Transverse colon (tissue), 4 donors: ENCODE results near the gene CDKAL1. TPM values are rescaled to one million over a fixed set of nuclear protein-coding genes. Genes with fewer than 3 reads are reported as not detected.
A peak's percentile ranks its signal among the peaks of the same experiment; 100 is the strongest.

Experiments
- DNase-seq: peaks from one replicate; pipeline ENCODE4 v3.0.0-alpha.2; 2019
- H3K27ac ChIP-seq, 4 donors: fragments of 200-600 bp; sonication (generic); 2 replicates each; pipeline ENCODE4 v1.5.1; 2016 to 2018; ENCODE audit warnings: inconsistent platforms in 4 of 4
- H3K27me3 ChIP-seq: fragments of 200-600 bp; sonication (generic); 2 replicates; pipeline ENCODE4 v1.5.1; 2017; ENCODE audit warnings: inconsistent platforms
- H3K36me3 ChIP-seq, 4 donors: fragments of 200-600 bp; sonication (generic); 2 replicates each; pipeline ENCODE4 v1.5.1; 2017 to 2019; ENCODE audit warnings: inconsistent platforms in 4 of 4
- H3K4me1 ChIP-seq, 4 donors: fragments of 200-600 bp; sonication (generic); 2 replicates each; pipeline ENCODE4 v1.5.1; 2017 to 2020; ENCODE audit warnings: inconsistent platforms in 4 of 4
- H3K4me3 ChIP-seq, 4 donors: fragments of 200-600 bp; sonication (generic); 1 replicate in 1 of 4; 2 replicates in 3 of 4; pipeline versions ENCODE4 v1.5.1 to v1.6.1; 2017 to 2019; ENCODE audit warnings: inconsistent platforms in 4 of 4
- H3K9me3 ChIP-seq, 2 donors: fragments of 200-600 bp; sonication (generic); 2 replicates each; pipeline ENCODE4 v1.5.1; 2017 to 2019; ENCODE audit warnings: inconsistent platforms in 2 of 2
- CTCF ChIP-seq, 5 experiments: fragments of 200-600 bp in 3 of 5; fragments of 450-650 bp in 2 of 5; sonication (generic) in 3 of 5; IDR thresholded peaks; 1 replicate in 2 of 5; 2 replicates in 3 of 5; pipeline ENCODE4 v1.5.1; 2016 to 2017; ENCODE audit warnings: antibody characterized with exemption in 5 of 5, inconsistent platforms in 3 of 5, mild to moderate bottlenecking in 2 of 5, moderate library complexity in 1 of 5
- EP300 ChIP-seq: sonication (generic); formaldehyde crosslinking; IDR thresholded peaks from one replicate; pipeline ENCODE4 v1.6.1; 2017; ENCODE audit warnings: antibody characterized with exemption, low read depth
- POLR2A ChIP-seq: fragments of 450-650 bp; IDR thresholded peaks from one replicate; pipeline ENCODE4 v1.6.1; 2016; ENCODE audit warnings: antibody characterized with exemption, mild to moderate bottlenecking, moderate library complexity
- POLR2AphosphoS5 ChIP-seq, 3 donors: sonication (generic); formaldehyde crosslinking; IDR thresholded peaks; one replicate each; pipeline ENCODE4 v1.6.1; 2016; ENCODE audit warnings: antibody characterized with exemption in 3 of 3
- WGBS, 2 donors: methylation state at CpG; one replicate each; pipeline ENCODE4 v1.1.5; 2018; ENCODE audit warnings: low coverage in 1 of 2; 5-methylcytosine and 5-hydroxymethylcytosine counted together
- in situ Hi-C, 4 donors: fragments of 200-750 bp; cut with MboI; loops; one replicate each; pipeline versions ENCODE4 v1.15.0 to v1.15.1; 2017; ENCODE audit warnings: low sequenced_read_pairs in 3 of 4, low pct_ligation_motif_present in 1 of 4, low pct_unique_long_range_greater_than_20kb in 1 of 4
- intact Hi-C: fragments of 100-400 bp; cut with DNase I; formaldehyde crosslinking; loops from one replicate; pipeline ENCODE4 v1.15.1; 2023; ENCODE audit warnings: low total_unique reads
- total RNA-seq, 4 donors: library from RNA; depleted of rRNA; stranded (reverse); fragments of >200 nt; gene quantifications; one replicate each; pipeline ENCODE4 v1.1.0, GENCODE V29; 2016

Gene CDKAL1
- total RNA-seq, 4 donors from 2014 or later, result 4.8 to 21.7 (median 12.5) TPM

DNA sequence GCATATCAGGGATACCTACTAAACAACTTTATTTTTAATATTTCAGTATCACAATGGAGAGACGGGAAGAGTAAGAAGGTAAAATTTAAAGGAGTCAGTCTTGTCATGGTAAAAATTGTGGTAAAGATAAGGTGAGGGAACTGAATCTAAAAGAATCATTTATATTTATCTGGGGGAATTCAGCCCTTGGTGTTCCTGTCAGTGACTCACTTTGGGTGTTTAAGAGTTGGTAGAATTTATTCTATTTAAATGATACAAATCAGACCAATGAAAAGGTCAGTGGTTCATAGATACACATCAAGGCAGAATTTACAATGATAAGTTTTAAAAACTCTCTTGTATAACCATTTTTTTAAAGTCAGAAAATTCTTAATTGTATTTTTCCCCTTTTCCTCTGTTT lies 164.4 kb downstream of the CDKAL1 start:
- in situ Hi-C loops (no loop called here), intact Hi-C loops (no loop called here)
- Histone ChIP-seq H3K27me3 (no peaks in the 10 kb centered on the region), H3K4me3 (no peak overlapping the region), H3K27ac (no peak overlapping the region), H3K4me1 (peaks cover 0 to 10% (median 4%) of the 10 kb centered on the region in 4 donors), H3K36me3 (no peaks in the 10 kb centered on the region), H3K9me3 (no peaks in the 10 kb centered on the region)
- no peak for TF ChIP-seq CTCF (IDR thresholded peaks at IDR 0.05)
- no peak for TF ChIP-seq POLR2AphosphoS5 (IDR thresholded peaks at IDR 0.05)
- no peak for TF ChIP-seq POLR2A
- no peak for TF ChIP-seq EP300
- 70 to 76% methylated on average over 1 of the region's 1 CpG for WGBS, 2 donors
- no peak for DNase-seq

GRCh38 chr6:20699402-20699801 lies 165.1 kb downstream of the CDKAL1 start:
- no peak for DNase-seq
- H3K4me1 ChIP-seq, result peaks cover 0 to 15% (median 7%) of the 10 kb centered on the region in 4 donors
- no peak overlapping the region for H3K4me3 ChIP-seq
- H3K36me3 ChIP-seq, result no peaks in the 10 kb centered on the region
- H3K27me3 ChIP-seq, result no peaks in the 10 kb centered on the region
- TF ChIP-seq EP300 (no peak), POLR2AphosphoS5 (IDR thresholded peaks at IDR 0.05) (peak; percentile 57 to 85 (median 77))
- WGBS, 2 donors, result 58 to 61% methylated on average over 4 of the region's 4 CpGs
- in situ Hi-C loops, result no loop called here
- no peaks in the 10 kb centered on the region for H3K9me3 ChIP-seq
- H3K27ac ChIP-seq, result no peak overlapping the region
- intact Hi-C loops, result no loop called here

- Histone ChIP-seq H3K27ac (no peak overlapping the region), H3K9me3 (no peaks in the 10 kb centered on the region), H3K36me3 (no peaks in the 10 kb centered on the region), H3K4me3 (no peak overlapping the region), H3K27me3 (no peaks in the 10 kb centered on the region), H3K4me1 (peaks cover 0 to 20% (median 7%) of the 10 kb centered on the region in 4 donors)
- in situ Hi-C loops, result no loop called here
- TF ChIP-seq POLR2AphosphoS5 (IDR thresholded peaks at IDR 0.05) (no peak), CTCF (IDR thresholded peaks at IDR 0.05) (no peak), EP300 (no peak), POLR2A (no peak)
- intact Hi-C loops, result no loop called here
- DNase-seq, result no peak
Observed at GRCh38 chr6:20700375-20700774, 166.1 kb downstream of the CDKAL1 start.

DNA sequence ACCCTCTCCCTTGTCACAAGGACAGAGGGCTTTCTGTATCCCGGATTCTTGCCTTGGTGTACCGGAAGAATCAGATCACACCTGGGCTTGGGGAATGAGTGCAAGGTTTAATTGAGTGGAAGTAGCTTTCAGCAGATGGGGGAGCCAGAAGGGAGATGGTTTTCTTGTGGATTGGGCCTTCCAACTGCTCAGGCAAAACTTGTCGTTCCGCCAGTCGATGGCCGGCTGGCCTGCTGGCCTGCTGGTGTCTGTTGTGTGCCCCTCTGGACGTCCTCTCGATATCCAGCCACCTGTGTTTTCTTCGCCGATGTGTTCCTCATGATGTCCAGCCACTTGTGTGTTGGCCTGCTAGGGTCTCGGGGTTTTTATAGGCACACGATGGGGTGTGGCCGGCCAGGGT lies 168.1 kb downstream of the CDKAL1 start:
- DNase-seq, result no peak
- H3K27ac ChIP-seq, result no peak overlapping the region
- in situ Hi-C loops, result no loop called here
- intact Hi-C loops, result no loop called here
- no peaks in the 10 kb centered on the region for H3K9me3 ChIP-seq
- H3K4me1 ChIP-seq, result peaks cover 6 to 36% (median 15%) of the 10 kb centered on the region in 4 donors
- H3K36me3 ChIP-seq, result no peaks in the 10 kb centered on the region
- no peaks in the 10 kb centered on the region for H3K27me3 ChIP-seq
- H3K4me3 ChIP-seq, result no peak overlapping the region
- WGBS, 2 donors, result 98% methylated on average over 13 of the region's 13 CpGs; no CpG with 5 or more reads in 1 of the 2 donors
- TF ChIP-seq EP300 (no peak), POLR2A (no peak), CTCF (IDR thresholded peaks at IDR 0.05) (no peak), POLR2AphosphoS5 (IDR thresholded peaks at IDR 0.05) (no peak)

DNA sequence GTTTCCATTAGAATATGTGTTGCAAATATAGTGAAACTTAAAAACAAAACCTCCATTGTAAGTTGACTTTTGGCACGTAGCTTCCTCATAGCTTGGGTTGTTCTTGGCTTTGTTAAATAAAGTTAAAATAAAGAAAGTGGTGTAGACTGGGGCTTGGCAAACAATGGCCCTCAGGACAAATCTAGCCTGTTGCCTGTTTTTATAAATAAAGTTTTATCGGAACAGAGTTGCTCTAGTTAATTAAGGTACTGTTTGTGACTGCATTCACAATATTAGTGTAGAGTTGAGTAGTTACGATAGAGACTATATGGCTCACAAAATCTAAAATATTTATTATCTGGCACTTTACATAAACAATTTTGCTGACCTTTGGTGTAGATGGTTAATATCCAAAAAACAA lies 168.8 kb downstream of the CDKAL1 start:
- no peaks in the 10 kb centered on the region for H3K27me3 ChIP-seq
- H3K4me1 ChIP-seq, result peaks cover 6 to 43% (median 20%) of the 10 kb centered on the region in 4 donors
- in situ Hi-C loops, result no loop called here
- 67 to 72% methylated on average over 3 of the region's 3 CpGs for WGBS, 2 donors
- no peak for DNase-seq
- no peak overlapping the region for H3K27ac ChIP-seq
- H3K4me3 ChIP-seq, result no peak overlapping the region
- intact Hi-C loops, result no loop called here
- no peak for TF ChIP-seq POLR2A
- TF ChIP-seq POLR2AphosphoS5 (IDR thresholded peaks at IDR 0.05), result no peak
- TF ChIP-seq CTCF (IDR thresholded peaks at IDR 0.05), result no peak
- TF ChIP-seq EP300, result no peak
- no peaks in the 10 kb centered on the region for H3K36me3 ChIP-seq
- H3K9me3 ChIP-seq, result no peaks in the 10 kb centered on the region
